Neural cell (in vitro differentiated cells): ENCODE data around the gene HDAC4. TPM values are rescaled to one million over a fixed set of nuclear protein-coding genes. Genes with fewer than 3 reads are reported as not detected.

ENCODE experiments used
- H2AFZ ChIP-seq: fragments of 200-600, 300-800 bp; sonication (generic), shearing (Covaris generic); 2 replicates; pipeline ENCODE4 v1.6.0; 2014; ENCODE audit warnings: low read depth, mild to moderate bottlenecking, antibody characterized with exemption, low read length, moderate library complexity
- H3F3A ChIP-seq: fragments of 200-600 bp; shearing (Covaris generic); 2 replicates; pipeline ENCODE4 v1.6.1; 2016; ENCODE audit warnings: mild to moderate bottlenecking, moderate library complexity, mixed read lengths, antibody characterized with exemption, low read length; ENCODE audit not compliant: insufficient read depth, poor library complexity, severe bottlenecking
- H3K27ac ChIP-seq: fragments of 200-600, 300-800 bp; sonication (generic), shearing (Covaris generic); 2 replicates; pipeline ENCODE4 v1.5.1; 2014; ENCODE audit warnings: mild to moderate bottlenecking, low read length, moderate library complexity
- H3K27me3 ChIP-seq: fragments of 300-800, 200-600 bp; sonication (generic), shearing (Covaris generic); 2 replicates; pipeline ENCODE4 v1.6.0; 2014; ENCODE audit warnings: mild to moderate bottlenecking, low read depth, low read length, moderate library complexity; ENCODE audit not compliant: insufficient read depth
- H3K36me3 ChIP-seq: fragments of 300-800, 200-600 bp; sonication (generic), shearing (Covaris generic); 2 replicates; pipeline ENCODE4 v1.5.1; 2014; ENCODE audit warnings: mild to moderate bottlenecking, antibody characterized with exemption, low read length, moderate library complexity; ENCODE audit not compliant: insufficient read depth
- H3K4me2 ChIP-seq: fragments of 300-800, 200-600 bp; sonication (generic), shearing (Covaris generic); 2 replicates; pipeline ENCODE4 v1.6.0; 2014; ENCODE audit warnings: mild to moderate bottlenecking, low read length
- H3K4me3 ChIP-seq: fragments of 300-800, 200-600 bp; sonication (generic), shearing (Covaris generic); 2 replicates; pipeline ENCODE4 v1.5.1; 2014; ENCODE audit warnings: mild to moderate bottlenecking, low read length, moderate library complexity
- H3K79me2 ChIP-seq: fragments of 200-600 bp; shearing (Covaris generic); replicated peaks from 2 replicates; pipeline ENCODE4 v1.6.0; 2014; ENCODE audit warnings: mild to moderate bottlenecking, low read length, moderate library complexity; ENCODE audit not compliant: insufficient read depth
- H3K9ac ChIP-seq: fragments of 300-800, 200-600 bp; sonication (generic), shearing (Covaris generic); 2 replicates; pipeline ENCODE4 v1.6.1; 2016; ENCODE audit warnings: mild to moderate bottlenecking, low read length, mixed read lengths
- H3K9me2 ChIP-seq: fragments of 200-600 bp; shearing (Covaris generic); 2 replicates; pipeline ENCODE4 v1.6.1; 2016; ENCODE audit warnings: mild to moderate bottlenecking, low read length, mixed read lengths; ENCODE audit not compliant: insufficient read depth
- H3K9me3 ChIP-seq: fragments of 200-600, 300-800 bp; sonication (generic), shearing (Covaris generic); 2 replicates; pipeline ENCODE4 v1.6.1; 2016; ENCODE audit warnings: mild to moderate bottlenecking, mixed run types, low read length, moderate library complexity, mixed read lengths
- H4K20me1 ChIP-seq: fragments of 200-600 bp; shearing (Covaris generic); 2 replicates; pipeline ENCODE4 v1.6.1; 2016; ENCODE audit warnings: mild to moderate bottlenecking, mixed run types; ENCODE audit not compliant: insufficient read depth
- EP300 ChIP-seq: fragments of 450-650 bp; conservative IDR thresholded peaks from 2 replicates; pipeline ENCODE4 v1.6.1; 2014; ENCODE audit warnings: antibody characterized with exemption, mild to moderate bottlenecking, moderate library complexity; ENCODE audit not compliant: poor library complexity, severe bottlenecking
- EZH2 ChIP-seq: fragments of 200-600, 300-800 bp; shearing (Covaris generic), sonication (generic); IDR thresholded peaks from 2 replicates; pipeline ENCODE4 v1.6.1; 2014; ENCODE audit warnings: antibody characterized with exemption, low read length, borderline replicate concordance, mild to moderate bottlenecking; ENCODE audit not compliant: insufficient read depth, poor library complexity, severe bottlenecking
- MXI1 ChIP-seq: fragments of 450-650 bp; conservative IDR thresholded peaks from 2 replicates; pipeline ENCODE4 v1.6.1; 2014; ENCODE audit warnings: antibody characterized with exemption, mild to moderate bottlenecking; ENCODE audit not compliant: poor library complexity, severe bottlenecking
- POLR2AphosphoS5 ChIP-seq: IDR thresholded peaks from 2 replicates; pipeline ENCODE4 v1.6.1; 2012
- RAD21 ChIP-seq: fragments of 450-650 bp; conservative IDR thresholded peaks from 2 replicates; pipeline ENCODE4 v1.6.1; 2014; ENCODE audit warnings: antibody characterized with exemption, mild to moderate bottlenecking, moderate library complexity
- SMC3 ChIP-seq: fragments of 450-650 bp; conservative IDR thresholded peaks from 2 replicates; pipeline ENCODE4 v1.6.1; 2014; ENCODE audit warnings: antibody characterized with exemption, mild to moderate bottlenecking, moderate library complexity; ENCODE audit not compliant: poor library complexity
- TAF1 ChIP-seq: IDR thresholded peaks from 2 replicates; pipeline ENCODE4 v1.6.1; 2012; ENCODE audit warnings: low read depth
- polyA plus RNA-seq: library from polyadenylated mRNA; depleted of rRNA; stranded (reverse); fragments of >200 nt; gene quantifications from 2 replicates; pipeline ENCODE4 v1.2.3, GENCODE V29; 2014
- TF ChIP-seq, protein P1 (sequence below): fragments of 450-650 bp; IDR thresholded peaks from 2 replicates; pipeline ENCODE4 v1.5.1; 2014; ENCODE audit warnings: antibody characterized with exemption, mild to moderate bottlenecking, moderate library complexity; ENCODE audit not compliant: poor library complexity, severe bottlenecking
- TF ChIP-seq, protein P2 (sequence below): IDR thresholded peaks from 2 replicates; pipeline ENCODE4 v1.6.1; 2012; ENCODE audit warnings: borderline replicate concordance

HDAC4 gene
- polyA plus RNA-seq, 1 donor from 2014 or later, result 3.4 TPM

DNA sequence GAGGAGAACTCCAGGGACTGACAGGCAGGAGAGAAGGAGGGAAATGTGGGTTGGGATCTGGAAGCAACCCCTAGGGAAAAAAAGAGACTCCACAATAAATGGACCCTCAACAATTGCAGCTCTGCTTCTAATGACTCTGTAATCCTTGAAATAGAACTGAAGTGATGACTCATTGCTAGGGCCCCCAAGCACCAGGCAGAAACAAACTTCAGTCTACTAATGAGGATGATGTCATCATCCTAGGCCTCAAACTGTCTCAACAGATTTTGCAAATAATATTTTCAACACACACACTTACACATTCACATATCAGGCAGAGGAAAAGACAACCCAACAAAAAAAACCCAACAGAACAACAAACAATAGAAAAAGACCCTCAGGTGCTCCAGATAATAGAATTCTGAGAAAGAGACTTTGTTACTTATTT is 143.3 kb downstream of the HDAC4 start:
- H3F3A ChIP-seq, result no peaks in the 10 kb centered on the region
- no peaks in the 10 kb centered on the region for H4K20me1 ChIP-seq
- no peak overlapping the region for H3K27ac ChIP-seq
- H3K9me2 ChIP-seq, result no peaks in the 10 kb centered on the region
- H3K4me2 ChIP-seq, result no peak overlapping the region
- peaks cover 4% of the 10 kb centered on the region for H3K9me3 ChIP-seq
- no peak overlapping the region for H2AFZ ChIP-seq
- no peaks in the 10 kb centered on the region for H3K79me2 ChIP-seq
- H3K4me3 ChIP-seq, result no peak overlapping the region
- TF ChIP-seq, protein P1, sequence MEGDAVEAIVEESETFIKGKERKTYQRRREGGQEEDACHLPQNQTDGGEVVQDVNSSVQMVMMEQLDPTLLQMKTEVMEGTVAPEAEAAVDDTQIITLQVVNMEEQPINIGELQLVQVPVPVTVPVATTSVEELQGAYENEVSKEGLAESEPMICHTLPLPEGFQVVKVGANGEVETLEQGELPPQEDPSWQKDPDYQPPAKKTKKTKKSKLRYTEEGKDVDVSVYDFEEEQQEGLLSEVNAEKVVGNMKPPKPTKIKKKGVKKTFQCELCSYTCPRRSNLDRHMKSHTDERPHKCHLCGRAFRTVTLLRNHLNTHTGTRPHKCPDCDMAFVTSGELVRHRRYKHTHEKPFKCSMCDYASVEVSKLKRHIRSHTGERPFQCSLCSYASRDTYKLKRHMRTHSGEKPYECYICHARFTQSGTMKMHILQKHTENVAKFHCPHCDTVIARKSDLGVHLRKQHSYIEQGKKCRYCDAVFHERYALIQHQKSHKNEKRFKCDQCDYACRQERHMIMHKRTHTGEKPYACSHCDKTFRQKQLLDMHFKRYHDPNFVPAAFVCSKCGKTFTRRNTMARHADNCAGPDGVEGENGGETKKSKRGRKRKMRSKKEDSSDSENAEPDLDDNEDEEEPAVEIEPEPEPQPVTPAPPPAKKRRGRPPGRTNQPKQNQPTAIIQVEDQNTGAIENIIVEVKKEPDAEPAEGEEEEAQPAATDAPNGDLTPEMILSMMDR, result no peak
- TF ChIP-seq, protein P2, sequence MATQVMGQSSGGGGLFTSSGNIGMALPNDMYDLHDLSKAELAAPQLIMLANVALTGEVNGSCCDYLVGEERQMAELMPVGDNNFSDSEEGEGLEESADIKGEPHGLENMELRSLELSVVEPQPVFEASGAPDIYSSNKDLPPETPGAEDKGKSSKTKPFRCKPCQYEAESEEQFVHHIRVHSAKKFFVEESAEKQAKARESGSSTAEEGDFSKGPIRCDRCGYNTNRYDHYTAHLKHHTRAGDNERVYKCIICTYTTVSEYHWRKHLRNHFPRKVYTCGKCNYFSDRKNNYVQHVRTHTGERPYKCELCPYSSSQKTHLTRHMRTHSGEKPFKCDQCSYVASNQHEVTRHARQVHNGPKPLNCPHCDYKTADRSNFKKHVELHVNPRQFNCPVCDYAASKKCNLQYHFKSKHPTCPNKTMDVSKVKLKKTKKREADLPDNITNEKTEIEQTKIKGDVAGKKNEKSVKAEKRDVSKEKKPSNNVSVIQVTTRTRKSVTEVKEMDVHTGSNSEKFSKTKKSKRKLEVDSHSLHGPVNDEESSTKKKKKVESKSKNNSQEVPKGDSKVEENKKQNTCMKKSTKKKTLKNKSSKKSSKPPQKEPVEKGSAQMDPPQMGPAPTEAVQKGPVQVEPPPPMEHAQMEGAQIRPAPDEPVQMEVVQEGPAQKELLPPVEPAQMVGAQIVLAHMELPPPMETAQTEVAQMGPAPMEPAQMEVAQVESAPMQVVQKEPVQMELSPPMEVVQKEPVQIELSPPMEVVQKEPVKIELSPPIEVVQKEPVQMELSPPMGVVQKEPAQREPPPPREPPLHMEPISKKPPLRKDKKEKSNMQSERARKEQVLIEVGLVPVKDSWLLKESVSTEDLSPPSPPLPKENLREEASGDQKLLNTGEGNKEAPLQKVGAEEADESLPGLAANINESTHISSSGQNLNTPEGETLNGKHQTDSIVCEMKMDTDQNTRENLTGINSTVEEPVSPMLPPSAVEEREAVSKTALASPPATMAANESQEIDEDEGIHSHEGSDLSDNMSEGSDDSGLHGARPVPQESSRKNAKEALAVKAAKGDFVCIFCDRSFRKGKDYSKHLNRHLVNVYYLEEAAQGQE, result no peak
- TF ChIP-seq EZH2 (no peak), TAF1 (no peak), POLR2AphosphoS5 (no peak)
- H3K9ac ChIP-seq, result no peak overlapping the region
- no peaks in the 10 kb centered on the region for H3K36me3 ChIP-seq
- H3K27me3 ChIP-seq, result no peaks in the 10 kb centered on the region

DNA sequence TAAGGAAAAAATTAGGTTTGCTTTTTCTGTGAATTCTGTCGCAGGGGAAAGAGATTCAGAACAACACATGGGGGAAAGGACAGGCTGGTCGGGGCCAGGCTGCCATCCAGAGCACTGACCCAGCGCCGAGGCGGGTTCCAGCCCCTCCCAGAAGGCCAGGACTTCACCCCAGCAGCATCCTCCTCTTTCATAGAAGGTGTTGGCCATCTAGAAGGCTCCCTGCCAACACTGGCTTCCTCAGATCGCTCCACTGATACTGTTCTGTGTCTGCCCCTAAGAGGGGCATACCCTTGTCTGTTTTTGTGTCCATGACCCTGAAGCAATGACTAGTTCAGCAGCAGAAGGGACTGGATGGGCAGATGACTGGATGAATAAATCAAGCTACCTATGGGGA is 144.5 kb downstream of the HDAC4 start:
- Histone ChIP-seq H3K27ac (no peak overlapping the region), H3K9me2 (no peaks in the 10 kb centered on the region), H3K27me3 (no peaks in the 10 kb centered on the region), H3K4me3 (no peak overlapping the region), H3K4me2 (no peak overlapping the region), H4K20me1 (no peaks in the 10 kb centered on the region), H3K79me2 (no peaks in the 10 kb centered on the region), H3K36me3 (no peaks in the 10 kb centered on the region), H3F3A (no peaks in the 10 kb centered on the region), H3K9me3 (peaks cover 4% of the 10 kb centered on the region), H2AFZ (no peak overlapping the region), H3K9ac (no peak overlapping the region)
- TF ChIP-seq RAD21, result no peak
- TF ChIP-seq, protein P2, result no peak
- no peak for TF ChIP-seq EP300
- TF ChIP-seq, protein P1, result no peak
- no peak for TF ChIP-seq EZH2
- no peak for TF ChIP-seq POLR2AphosphoS5
- TF ChIP-seq TAF1, result no peak
- TF ChIP-seq MXI1, result no peak
- no peak for TF ChIP-seq SMC3
